Lower leg skin (tissue), 3 donors: ENCODE measurements around the gene NEK4.

Experiments
- POLR2A ChIP-seq, 2 donors: fragments of 450-650 bp; IDR thresholded peaks; one replicate each; pipeline ENCODE4 v1.6.1; 2016 to 2017; ENCODE audit warnings: antibody characterized with exemption in 2 of 2, mild to moderate bottlenecking in 1 of 2, moderate library complexity in 1 of 2
- TF ChIP-seq, protein P1 (sequence below), 3 donors: fragments of 450-650 bp; IDR thresholded peaks; one replicate each; pipeline ENCODE4 v1.5.1; 2016; ENCODE audit warnings: antibody characterized with exemption in 3 of 3, mild to moderate bottlenecking in 3 of 3, moderate library complexity in 2 of 3

GRCh38 chr3:52792961-52793695, 22.4 kb upstream of the NEK4 start:
- TF ChIP-seq, protein P1, sequence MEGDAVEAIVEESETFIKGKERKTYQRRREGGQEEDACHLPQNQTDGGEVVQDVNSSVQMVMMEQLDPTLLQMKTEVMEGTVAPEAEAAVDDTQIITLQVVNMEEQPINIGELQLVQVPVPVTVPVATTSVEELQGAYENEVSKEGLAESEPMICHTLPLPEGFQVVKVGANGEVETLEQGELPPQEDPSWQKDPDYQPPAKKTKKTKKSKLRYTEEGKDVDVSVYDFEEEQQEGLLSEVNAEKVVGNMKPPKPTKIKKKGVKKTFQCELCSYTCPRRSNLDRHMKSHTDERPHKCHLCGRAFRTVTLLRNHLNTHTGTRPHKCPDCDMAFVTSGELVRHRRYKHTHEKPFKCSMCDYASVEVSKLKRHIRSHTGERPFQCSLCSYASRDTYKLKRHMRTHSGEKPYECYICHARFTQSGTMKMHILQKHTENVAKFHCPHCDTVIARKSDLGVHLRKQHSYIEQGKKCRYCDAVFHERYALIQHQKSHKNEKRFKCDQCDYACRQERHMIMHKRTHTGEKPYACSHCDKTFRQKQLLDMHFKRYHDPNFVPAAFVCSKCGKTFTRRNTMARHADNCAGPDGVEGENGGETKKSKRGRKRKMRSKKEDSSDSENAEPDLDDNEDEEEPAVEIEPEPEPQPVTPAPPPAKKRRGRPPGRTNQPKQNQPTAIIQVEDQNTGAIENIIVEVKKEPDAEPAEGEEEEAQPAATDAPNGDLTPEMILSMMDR (IDR thresholded peaks at IDR 0.05) = no peak
- TF ChIP-seq POLR2A (IDR thresholded peaks at IDR 0.05) = no peak
